ENCODE measurements around the gene FCGBP.
"Not testable (repeated sequence)": the region's sequence is repeated elsewhere in the genome, so short reads cannot be mapped to it uniquely, and the experiment has no call there.

DNA sequence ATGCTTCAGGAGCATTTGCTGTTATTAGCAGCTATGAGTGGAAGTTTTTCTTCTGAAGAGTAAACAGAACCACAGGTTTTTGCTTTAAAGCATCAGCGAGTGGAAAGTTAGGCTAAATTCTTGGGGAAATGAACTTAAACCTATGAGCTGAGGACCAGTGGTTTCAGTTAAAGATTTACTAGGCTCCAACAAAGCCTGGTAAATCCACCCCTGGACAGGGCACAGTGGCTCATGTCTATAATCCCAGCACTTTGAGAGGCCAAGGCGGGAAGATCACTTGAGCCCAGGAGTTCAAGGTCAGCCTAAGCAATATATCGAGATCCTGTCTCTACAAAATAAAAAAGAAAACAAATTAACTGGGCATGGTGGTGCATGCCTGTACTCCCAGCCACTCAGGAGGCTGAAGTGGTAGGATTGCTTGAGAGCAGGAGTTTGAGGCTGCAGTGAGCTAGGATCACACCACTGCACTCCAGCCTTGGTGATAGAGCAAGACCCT lies 46.9 kb downstream of the FCGBP start:
- TF ChIP-seq POLR2A, POLR2AphosphoS5, TAF1 (IDR thresholded peaks at IDR 0.05; ENCODE audit: low read depth, low read length): not testable (repeated sequence)

All from GM12891 (cell line).